GM23338 (cell line): ENCODE measurements around the gene WBP2NL.

Experiments
- CREB1 ChIP-seq: fragments of 250-450 bp; sonication (Bioruptor Pico); IDR thresholded peaks from 2 replicates; pipeline ENCODE4 v1.5.0; 2020; ENCODE audit warnings: low read depth, mild to moderate bottlenecking, moderate library complexity
- CTCF ChIP-seq, 2 experiments: fragments of 200-600 bp in 1 of 2; sonication (generic) in 1 of 2; conservative IDR thresholded peaks; 2 replicates each; pipeline versions ENCODE4 v1.5.1 to v1.6.1; 2016 to 2017; ENCODE audit warnings: antibody characterized with exemption in 2 of 2, low read depth in 2 of 2, mild to moderate bottlenecking in 2 of 2, moderate library complexity in 1 of 2
- EZH2 ChIP-seq: fragments of 200-600 bp; sonication (generic); IDR thresholded peaks from one replicate; pipeline ENCODE4 v1.8.0; 2017; ENCODE audit warnings: antibody characterized with exemption, mild to moderate bottlenecking, low read depth; ENCODE audit not compliant: unreplicated experiment
- EZH2phosphoT487 ChIP-seq: fragments of 200-600 bp; sonication (generic); IDR thresholded peaks from one replicate; pipeline ENCODE4 v1.8.1; 2018; ENCODE audit warnings: antibody characterized with exemption; ENCODE audit not compliant: unreplicated experiment
- JUNB ChIP-seq: IDR thresholded peaks from one replicate; pipeline ENCODE4 v1.6.1; 2016; ENCODE audit warnings: antibody characterized with exemption; ENCODE audit not compliant: unreplicated experiment
- NANOG ChIP-seq: IDR thresholded peaks from 2 replicates; pipeline ENCODE4 v1.6.1; 2016; ENCODE audit warnings: antibody characterized with exemption, borderline replicate concordance
- POLR2AphosphoS5 ChIP-seq: IDR thresholded peaks from 2 replicates; pipeline ENCODE4 v1.6.1; 2016; ENCODE audit warnings: antibody characterized with exemption, low read depth
- STAT1 ChIP-seq: IDR thresholded peaks from one replicate; pipeline ENCODE4 v1.6.1; 2016; ENCODE audit warnings: antibody characterized with exemption; ENCODE audit not compliant: unreplicated experiment
- ZNF114 ChIP-seq: fragments of 250-450 bp; sonication (Bioruptor Pico); IDR thresholded peaks from 2 replicates; pipeline ENCODE4 v1.5.0; 2020; ENCODE audit warnings: mild to moderate bottlenecking, moderate library complexity
- ZNF331 ChIP-seq: fragments of 250-450 bp; sonication (Bioruptor Pico); IDR thresholded peaks from 2 replicates; pipeline ENCODE4 v1.5.0; 2020; ENCODE audit warnings: low read depth, mild to moderate bottlenecking, moderate library complexity
- TF ChIP-seq, protein P1 (sequence below): IDR thresholded peaks from 2 replicates; pipeline ENCODE4 v1.6.1; 2016; ENCODE audit warnings: antibody characterized with exemption
- TF ChIP-seq, protein P2 (sequence below): IDR thresholded peaks from one replicate; pipeline ENCODE4 v1.6.1; 2018; ENCODE audit warnings: antibody characterized with exemption; ENCODE audit not compliant: unreplicated experiment
- TF ChIP-seq, protein P3 (sequence below): fragments of 250-450 bp; sonication (Bioruptor Pico); IDR thresholded peaks from 2 replicates; pipeline ENCODE4 v1.5.0; 2020; ENCODE audit warnings: mild to moderate bottlenecking, moderate library complexity

DNA sequence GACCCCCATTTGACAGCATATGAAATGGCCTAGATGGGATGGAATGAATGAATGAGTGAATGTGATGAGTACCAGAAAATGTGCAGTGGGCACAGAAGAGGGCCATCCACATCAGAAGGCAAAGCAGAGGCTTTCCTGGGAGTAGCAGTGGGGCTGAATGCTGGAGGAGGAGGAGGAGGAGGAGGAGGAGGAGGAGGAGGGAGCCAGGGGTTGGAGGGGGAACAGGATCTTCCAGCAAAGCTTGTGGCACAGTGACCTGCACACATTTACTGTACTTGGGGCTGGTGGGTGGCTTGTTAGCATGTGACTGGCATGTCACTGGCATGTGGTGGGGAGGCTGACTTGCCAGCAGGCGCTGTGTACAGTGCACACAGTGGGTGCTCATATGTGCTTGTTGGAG is 19.9 kb upstream of the WBP2NL start:
- TF ChIP-seq CTCF (conservative IDR thresholded peaks at IDR 0.05; ENCODE audit: low read depth in 2 of 2) (no peak), POLR2AphosphoS5 (no peak), EZH2 (no peak), STAT1 (no peak), CREB1 (CRISPR knock-in tag) (no peak), JUNB (no peak), EZH2phosphoT487 (no peak), NANOG (no peak), ZNF331 (CRISPR knock-in tag) (no peak), ZNF114 (CRISPR knock-in tag) (no peak)
- TF ChIP-seq, protein P1, sequence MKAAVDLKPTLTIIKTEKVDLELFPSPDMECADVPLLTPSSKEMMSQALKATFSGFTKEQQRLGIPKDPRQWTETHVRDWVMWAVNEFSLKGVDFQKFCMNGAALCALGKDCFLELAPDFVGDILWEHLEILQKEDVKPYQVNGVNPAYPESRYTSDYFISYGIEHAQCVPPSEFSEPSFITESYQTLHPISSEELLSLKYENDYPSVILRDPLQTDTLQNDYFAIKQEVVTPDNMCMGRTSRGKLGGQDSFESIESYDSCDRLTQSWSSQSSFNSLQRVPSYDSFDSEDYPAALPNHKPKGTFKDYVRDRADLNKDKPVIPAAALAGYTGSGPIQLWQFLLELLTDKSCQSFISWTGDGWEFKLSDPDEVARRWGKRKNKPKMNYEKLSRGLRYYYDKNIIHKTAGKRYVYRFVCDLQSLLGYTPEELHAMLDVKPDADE: no peak
- TF ChIP-seq, protein P2, sequence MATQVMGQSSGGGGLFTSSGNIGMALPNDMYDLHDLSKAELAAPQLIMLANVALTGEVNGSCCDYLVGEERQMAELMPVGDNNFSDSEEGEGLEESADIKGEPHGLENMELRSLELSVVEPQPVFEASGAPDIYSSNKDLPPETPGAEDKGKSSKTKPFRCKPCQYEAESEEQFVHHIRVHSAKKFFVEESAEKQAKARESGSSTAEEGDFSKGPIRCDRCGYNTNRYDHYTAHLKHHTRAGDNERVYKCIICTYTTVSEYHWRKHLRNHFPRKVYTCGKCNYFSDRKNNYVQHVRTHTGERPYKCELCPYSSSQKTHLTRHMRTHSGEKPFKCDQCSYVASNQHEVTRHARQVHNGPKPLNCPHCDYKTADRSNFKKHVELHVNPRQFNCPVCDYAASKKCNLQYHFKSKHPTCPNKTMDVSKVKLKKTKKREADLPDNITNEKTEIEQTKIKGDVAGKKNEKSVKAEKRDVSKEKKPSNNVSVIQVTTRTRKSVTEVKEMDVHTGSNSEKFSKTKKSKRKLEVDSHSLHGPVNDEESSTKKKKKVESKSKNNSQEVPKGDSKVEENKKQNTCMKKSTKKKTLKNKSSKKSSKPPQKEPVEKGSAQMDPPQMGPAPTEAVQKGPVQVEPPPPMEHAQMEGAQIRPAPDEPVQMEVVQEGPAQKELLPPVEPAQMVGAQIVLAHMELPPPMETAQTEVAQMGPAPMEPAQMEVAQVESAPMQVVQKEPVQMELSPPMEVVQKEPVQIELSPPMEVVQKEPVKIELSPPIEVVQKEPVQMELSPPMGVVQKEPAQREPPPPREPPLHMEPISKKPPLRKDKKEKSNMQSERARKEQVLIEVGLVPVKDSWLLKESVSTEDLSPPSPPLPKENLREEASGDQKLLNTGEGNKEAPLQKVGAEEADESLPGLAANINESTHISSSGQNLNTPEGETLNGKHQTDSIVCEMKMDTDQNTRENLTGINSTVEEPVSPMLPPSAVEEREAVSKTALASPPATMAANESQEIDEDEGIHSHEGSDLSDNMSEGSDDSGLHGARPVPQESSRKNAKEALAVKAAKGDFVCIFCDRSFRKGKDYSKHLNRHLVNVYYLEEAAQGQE: no peak
- TF ChIP-seq, protein P3, sequence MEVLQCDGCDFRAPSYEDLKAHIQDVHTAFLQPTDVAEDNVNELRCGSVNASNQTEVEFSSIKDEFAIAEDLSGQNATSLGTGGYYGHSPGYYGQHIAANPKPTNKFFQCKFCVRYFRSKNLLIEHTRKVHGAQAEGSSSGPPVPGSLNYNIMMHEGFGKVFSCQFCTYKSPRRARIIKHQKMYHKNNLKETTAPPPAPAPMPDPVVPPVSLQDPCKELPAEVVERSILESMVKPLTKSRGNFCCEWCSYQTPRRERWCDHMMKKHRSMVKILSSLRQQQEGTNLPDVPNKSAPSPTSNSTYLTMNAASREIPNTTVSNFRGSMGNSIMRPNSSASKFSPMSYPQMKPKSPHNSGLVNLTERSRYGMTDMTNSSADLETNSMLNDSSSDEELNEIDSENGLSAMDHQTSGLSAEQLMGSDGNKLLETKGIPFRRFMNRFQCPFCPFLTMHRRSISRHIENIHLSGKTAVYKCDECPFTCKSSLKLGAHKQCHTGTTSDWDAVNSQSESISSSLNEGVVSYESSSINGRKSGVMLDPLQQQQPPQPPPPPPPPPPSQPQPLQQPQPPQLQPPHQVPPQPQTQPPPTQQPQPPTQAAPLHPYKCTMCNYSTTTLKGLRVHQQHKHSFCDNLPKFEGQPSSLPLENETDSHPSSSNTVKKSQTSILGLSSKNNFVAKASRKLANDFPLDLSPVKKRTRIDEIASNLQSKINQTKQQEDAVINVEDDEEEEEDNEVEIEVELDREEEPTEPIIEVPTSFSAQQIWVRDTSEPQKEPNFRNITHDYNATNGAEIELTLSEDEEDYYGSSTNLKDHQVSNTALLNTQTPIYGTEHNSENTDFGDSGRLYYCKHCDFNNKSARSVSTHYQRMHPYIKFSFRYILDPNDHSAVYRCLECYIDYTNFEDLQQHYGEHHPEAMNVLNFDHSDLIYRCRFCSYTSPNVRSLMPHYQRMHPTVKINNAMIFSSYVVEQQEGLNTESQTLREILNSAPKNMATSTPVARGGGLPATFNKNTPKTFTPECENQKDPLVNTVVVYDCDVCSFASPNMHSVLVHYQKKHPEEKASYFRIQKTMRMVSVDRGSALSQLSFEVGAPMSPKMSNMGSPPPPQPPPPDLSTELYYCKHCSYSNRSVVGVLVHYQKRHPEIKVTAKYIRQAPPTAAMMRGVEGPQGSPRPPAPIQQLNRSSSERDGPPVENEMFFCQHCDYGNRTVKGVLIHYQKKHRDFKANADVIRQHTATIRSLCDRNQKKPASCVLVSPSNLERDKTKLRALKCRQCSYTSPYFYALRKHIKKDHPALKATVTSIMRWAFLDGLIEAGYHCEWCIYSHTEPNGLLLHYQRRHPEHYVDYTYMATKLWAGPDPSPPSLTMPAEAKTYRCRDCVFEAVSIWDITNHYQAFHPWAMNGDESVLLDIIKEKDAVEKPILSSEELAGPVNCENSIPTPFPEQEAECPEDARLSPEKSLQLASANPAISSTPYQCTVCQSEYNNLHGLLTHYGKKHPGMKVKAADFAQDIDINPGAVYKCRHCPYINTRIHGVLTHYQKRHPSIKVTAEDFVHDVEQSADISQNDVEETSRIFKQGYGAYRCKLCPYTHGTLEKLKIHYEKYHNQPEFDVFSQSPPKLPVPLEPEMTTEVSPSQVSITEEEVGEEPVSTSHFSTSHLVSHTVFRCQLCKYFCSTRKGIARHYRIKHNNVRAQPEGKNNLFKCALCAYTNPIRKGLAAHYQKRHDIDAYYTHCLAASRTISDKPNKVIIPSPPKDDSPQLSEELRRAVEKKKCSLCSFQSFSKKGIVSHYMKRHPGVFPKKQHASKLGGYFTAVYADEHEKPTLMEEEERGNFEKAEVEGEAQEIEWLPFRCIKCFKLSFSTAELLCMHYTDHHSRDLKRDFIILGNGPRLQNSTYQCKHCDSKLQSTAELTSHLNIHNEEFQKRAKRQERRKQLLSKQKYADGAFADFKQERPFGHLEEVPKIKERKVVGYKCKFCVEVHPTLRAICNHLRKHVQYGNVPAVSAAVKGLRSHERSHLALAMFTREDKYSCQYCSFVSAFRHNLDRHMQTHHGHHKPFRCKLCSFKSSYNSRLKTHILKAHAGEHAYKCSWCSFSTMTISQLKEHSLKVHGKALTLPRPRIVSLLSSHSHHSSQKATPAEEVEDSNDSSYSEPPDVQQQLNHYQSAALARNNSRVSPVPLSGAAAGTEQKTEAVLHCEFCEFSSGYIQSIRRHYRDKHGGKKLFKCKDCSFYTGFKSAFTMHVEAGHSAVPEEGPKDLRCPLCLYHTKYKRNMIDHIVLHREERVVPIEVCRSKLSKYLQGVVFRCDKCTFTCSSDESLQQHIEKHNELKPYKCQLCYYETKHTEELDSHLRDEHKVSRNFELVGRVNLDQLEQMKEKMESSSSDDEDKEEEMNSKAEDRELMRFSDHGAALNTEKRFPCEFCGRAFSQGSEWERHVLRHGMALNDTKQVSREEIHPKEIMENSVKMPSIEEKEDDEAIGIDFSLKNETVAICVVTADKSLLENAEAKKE (CRISPR knock-in tag): no peak
